Right lung (tissue), 5 donors: ENCODE measurements around the gene GNG4. TPM values are rescaled to one million over a fixed set of nuclear protein-coding genes. Genes with fewer than 3 reads are reported as not detected.

Source experiments
- polyA plus RNA-seq, 5 donors: library from polyadenylated mRNA; unstranded; fragments of 120-200 nt; gene quantifications; one replicate each; pipeline versions ENCODE4 v1.2.1 to v1.2.3, GENCODE V29; 2013; ENCODE audit warnings: inconsistent platforms in 1 of 5, low replicate concordance in 1 of 5; ENCODE audit not compliant: insufficient read length in 5 of 5, insufficient read depth in 1 of 5

The GNG4 gene
- polyA plus RNA-seq, 5 donors, result 1.3 to 2.8 (median 1.7) TPM

Other genes starting within 250 kb of the GNG4 start
- gene B3GALNT2, start 145.3 kb downstream of the GNG4 start, polyA plus RNA-seq, result 10 to 100 TPM; 16.2 to 30.1 (median 24.0) TPM
- gene LYST, start 217.1 kb upstream of the GNG4 start, polyA plus RNA-seq, result 10 to 100 TPM in 4 of 5 donors, 1 to 10 TPM in 1; 7.0 to 14.2 (median 12.0) TPM